Measurements from ENCODE around the gene EIF4H.
"Not testable (repeated sequence)": the region's sequence is repeated elsewhere in the genome, so short reads cannot be mapped to it uniquely, and the experiment has no call there.

EIF4H gene

DNA sequence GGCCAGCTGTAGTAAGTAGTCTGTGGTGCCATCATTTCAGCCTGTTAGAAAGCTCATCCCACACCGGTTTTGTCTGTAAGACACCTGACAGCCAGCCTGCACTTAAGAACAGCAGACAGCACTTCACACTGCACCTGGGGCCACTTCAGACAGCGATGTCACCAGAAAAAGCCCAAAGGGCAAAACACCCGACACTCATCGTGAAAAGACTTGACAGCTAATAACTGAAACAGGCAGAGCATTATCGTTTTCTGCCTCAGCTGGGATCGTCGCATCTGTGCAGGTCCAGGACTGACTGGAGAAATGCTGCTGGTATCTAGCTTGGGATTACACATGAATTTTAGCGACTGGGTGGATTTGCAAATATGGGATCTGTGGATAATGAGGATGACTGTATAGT lies 18.9 kb downstream of the EIF4H start:
- no peak overlapping the region for H3K4me3 ChIP-seq (ENCODE audit: low read depth, low read length)
- no peak for DNase-seq (ENCODE audit: low read depth)
- TF ChIP-seq MYC (IDR thresholded peaks at IDR 0.05; ENCODE audit: low read depth, low read length), result no peak

DNA sequence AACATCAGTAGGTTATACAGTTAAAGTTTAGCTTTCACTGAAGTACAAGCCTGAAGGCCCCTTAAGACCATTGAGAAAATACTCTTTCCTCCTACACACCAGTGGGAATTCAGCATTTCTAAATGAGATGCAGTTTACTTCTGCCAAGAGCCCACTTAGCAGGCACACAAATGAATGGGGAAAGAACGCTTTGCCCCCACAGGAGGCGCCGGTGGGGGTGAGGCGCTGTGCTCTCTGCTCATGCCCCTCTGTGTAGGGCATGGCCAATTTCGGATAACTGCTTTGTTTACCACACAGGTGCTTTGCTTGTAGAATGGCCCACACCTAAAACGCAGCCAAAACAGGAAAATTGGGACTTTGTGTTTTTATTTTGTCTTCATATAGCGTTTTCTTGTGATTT lies 19.8 kb downstream of the EIF4H start:
- DNase-seq (ENCODE audit: low read depth), result no peak
- no peak overlapping the region for H3K4me3 ChIP-seq (ENCODE audit: low read depth, low read length)
- TF ChIP-seq, protein P1, sequence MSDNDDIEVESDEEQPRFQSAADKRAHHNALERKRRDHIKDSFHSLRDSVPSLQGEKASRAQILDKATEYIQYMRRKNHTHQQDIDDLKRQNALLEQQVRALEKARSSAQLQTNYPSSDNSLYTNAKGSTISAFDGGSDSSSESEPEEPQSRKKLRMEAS (IDR thresholded peaks at IDR 0.05; ENCODE audit: low read depth, low read length), result no peak
- TF ChIP-seq CTCF (IDR thresholded peaks at IDR 0.05; ENCODE audit: low read depth, low read length), result no peak

- H3K4me3 ChIP-seq (ENCODE audit: low read depth, low read length), result no peak overlapping the region
- TF ChIP-seq, protein P1 (IDR thresholded peaks at IDR 0.05; ENCODE audit: low read depth, low read length), result no peak
- TF ChIP-seq MYC (IDR thresholded peaks at IDR 0.05; ENCODE audit: low read depth, low read length) (no peak), POLR2A (IDR thresholded peaks at IDR 0.05; ENCODE audit: extremely low read depth, insufficient read length) (no peak), CTCF (IDR thresholded peaks at IDR 0.05; ENCODE audit: low read depth, low read length) (no peak)
- DNase-seq (ENCODE audit: low read depth), result no peak
Observed at GRCh38 chr7:74194686-74195085, 20.5 kb downstream of the EIF4H start.

- not testable (repeated sequence) for DNase-seq (ENCODE audit: low read depth); H3K4me3 ChIP-seq (ENCODE audit: low read depth, low read length)
Observed at GRCh38 chr7:74195139-74195860, 21.1 kb downstream of the EIF4H start.

GRCh38 chr7:74195968-74196654 lies 22.0 kb downstream of the EIF4H start:
- not testable (repeated sequence) for DNase-seq (ENCODE audit: low read depth); H3K4me3 ChIP-seq (ENCODE audit: low read depth, low read length)

GRCh38 chr7:74197449-74198124 lies 23.4 kb downstream of the EIF4H start:
- DNase-seq (ENCODE audit: low read depth), result no peak
- no peak for TF ChIP-seq MYC (IDR thresholded peaks at IDR 0.05; ENCODE audit: low read depth, low read length)
- TF ChIP-seq, protein P1 (IDR thresholded peaks at IDR 0.05; ENCODE audit: low read depth, low read length), result no peak
- no peak for TF ChIP-seq CTCF (IDR thresholded peaks at IDR 0.05; ENCODE audit: low read depth, low read length)
- TF ChIP-seq POLR2A (IDR thresholded peaks at IDR 0.05; ENCODE audit: extremely low read depth, insufficient read length), result no peak
- no peak overlapping the region for H3K4me3 ChIP-seq (ENCODE audit: low read depth, low read length)

DNA sequence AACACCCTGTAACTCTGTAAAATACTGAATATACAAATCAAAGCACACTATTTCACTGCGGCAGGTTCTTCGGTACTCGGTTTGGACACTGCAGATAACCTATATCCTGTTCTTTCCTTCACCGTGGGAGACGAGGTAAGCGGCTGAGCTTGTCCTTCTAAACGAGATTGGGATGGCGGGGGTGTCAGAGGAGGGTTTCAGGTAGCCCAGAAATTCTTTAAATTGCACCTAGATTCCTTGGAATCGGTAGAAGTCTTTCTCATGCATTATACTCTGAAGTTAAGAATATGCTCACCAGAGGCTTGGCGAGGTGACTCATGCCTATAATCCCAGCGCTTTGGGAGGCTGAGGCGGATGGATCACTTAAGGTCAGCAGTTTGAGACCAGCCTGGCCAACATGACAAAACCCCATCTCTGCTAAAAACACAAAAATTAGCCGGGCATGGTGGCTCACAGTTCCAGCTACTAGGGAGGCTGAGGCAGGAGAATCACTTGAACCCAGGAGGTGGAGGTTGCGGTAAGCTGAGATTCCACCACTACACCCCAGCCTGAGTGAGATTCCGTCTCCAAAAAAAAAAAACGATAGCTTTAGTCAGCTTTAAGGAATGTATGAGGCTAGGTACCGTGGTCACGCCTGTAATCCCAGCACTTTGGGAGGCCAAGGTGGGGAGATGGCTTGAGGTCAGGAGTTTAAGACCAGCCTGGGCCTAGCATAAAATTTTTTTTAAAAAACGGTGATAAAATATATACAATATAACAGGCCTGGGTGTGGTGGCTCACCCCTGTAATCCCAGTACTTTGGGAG lies 25.6 kb downstream of the EIF4H start:
- no peak for DNase-seq (ENCODE audit: low read depth)
- TF ChIP-seq, protein P1 (IDR thresholded peaks at IDR 0.05; ENCODE audit: low read depth, low read length), result no peak
- TF ChIP-seq POLR2A (IDR thresholded peaks at IDR 0.05; ENCODE audit: extremely low read depth, insufficient read length) (no peak), MYC (IDR thresholded peaks at IDR 0.05; ENCODE audit: low read depth, low read length) (no peak), CTCF (IDR thresholded peaks at IDR 0.05; ENCODE audit: low read depth, low read length) (no peak)
- no peak overlapping the region for H3K4me3 ChIP-seq (ENCODE audit: low read depth, low read length)

Data from NB4 (cell line).